IPS-20b (cell line): Measurements from ENCODE around the gene LIN28B.

Source experiments
- H3K27ac ChIP-seq: one replicate; pipeline ENCODE4 v1.5.1; 2013; ENCODE audit warnings: low read length
- H3K27me3 ChIP-seq: 2 replicates; pipeline ENCODE4 v1.6.1; 2013; ENCODE audit warnings: mild to moderate bottlenecking, low read length, inconsistent platforms; ENCODE audit not compliant: insufficient read depth
- H3K36me3 ChIP-seq: 2 replicates; pipeline ENCODE4 v1.6.1; 2013; ENCODE audit warnings: low read depth, mild to moderate bottlenecking, inconsistent platforms, low read length, moderate library complexity; ENCODE audit not compliant: insufficient read depth
- H3K4me1 ChIP-seq: 2 replicates; pipeline ENCODE4 v1.6.1; 2013; ENCODE audit warnings: mild to moderate bottlenecking, control low read depth, inconsistent platforms, low read length, moderate library complexity; ENCODE audit not compliant: insufficient read depth
- H3K4me3 ChIP-seq: 2 replicates; pipeline ENCODE4 v1.5.1; 2013; ENCODE audit warnings: mild to moderate bottlenecking, low read length, inconsistent platforms
- H3K9ac ChIP-seq: 2 replicates; pipeline ENCODE4 v1.6.1; 2013; ENCODE audit warnings: low read depth, mild to moderate bottlenecking, inconsistent platforms, low read length, moderate library complexity
- H3K9me3 ChIP-seq: 2 replicates; pipeline ENCODE4 v1.6.1; 2013; ENCODE audit warnings: mild to moderate bottlenecking, low read depth, low read length, inconsistent platforms; ENCODE audit not compliant: insufficient read depth

LIN28B gene

DNA sequence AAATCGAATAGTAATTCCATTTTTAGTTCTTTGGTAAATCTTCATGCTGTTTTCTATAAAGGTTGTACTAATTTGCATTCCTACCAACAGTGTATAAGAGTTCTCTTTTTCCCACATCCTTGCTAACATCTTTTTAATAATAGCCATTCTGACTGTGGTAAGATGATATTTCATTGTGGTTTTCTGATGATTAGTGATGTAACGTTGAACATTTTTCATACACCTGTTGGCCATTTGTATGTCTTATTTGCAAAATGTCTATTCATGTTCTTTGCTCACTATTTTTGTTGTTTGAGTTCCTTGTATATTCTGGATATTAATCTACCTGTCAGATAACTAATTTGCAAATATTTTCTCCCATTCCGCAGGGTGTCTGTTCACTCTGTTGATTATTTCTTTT, 64.5 kb downstream of the LIN28B start:
- Histone ChIP-seq H3K9me3 (no peaks in the 10 kb centered on the region), H3K4me3 (no peak overlapping the region), H3K4me1 (peaks cover 28% of the 10 kb centered on the region), H3K36me3 (peaks cover 2% of the 10 kb centered on the region; the same call in 1 of the 2 replicates), H3K27ac (no peak overlapping the region), H3K9ac (no peak overlapping the region), H3K27me3 (no peaks in the 10 kb centered on the region)

DNA sequence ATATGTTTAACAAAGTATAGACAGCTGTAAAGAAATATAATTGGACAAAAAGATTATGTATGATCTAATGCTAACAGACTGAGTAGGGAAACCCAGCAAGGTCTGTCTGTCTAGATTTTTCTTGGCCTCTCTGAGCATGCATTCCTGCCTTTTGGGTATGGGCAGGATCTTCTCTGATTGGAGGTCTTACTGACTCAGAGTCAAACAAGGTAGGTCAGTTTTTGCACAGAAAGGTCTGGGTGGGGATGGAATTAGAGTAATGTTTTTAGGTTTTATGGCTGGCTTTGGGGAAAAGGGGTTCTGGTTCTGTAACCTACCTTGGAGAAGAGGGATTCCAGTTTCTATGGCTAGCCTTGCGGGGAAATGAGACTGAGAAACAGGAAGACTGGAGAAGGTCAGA, 65.5 kb downstream of the LIN28B start:
- Histone ChIP-seq H3K9me3 (no peaks in the 10 kb centered on the region), H3K27ac (no peak overlapping the region), H3K9ac (peak overlapping the region; percentile 5; the same call in 1 of the 2 replicates), H3K27me3 (no peaks in the 10 kb centered on the region), H3K36me3 (peaks cover 5% of the 10 kb centered on the region; the same call in 1 of the 2 replicates), H3K4me3 (no peak overlapping the region), H3K4me1 (peaks cover 26% of the 10 kb centered on the region)

DNA sequence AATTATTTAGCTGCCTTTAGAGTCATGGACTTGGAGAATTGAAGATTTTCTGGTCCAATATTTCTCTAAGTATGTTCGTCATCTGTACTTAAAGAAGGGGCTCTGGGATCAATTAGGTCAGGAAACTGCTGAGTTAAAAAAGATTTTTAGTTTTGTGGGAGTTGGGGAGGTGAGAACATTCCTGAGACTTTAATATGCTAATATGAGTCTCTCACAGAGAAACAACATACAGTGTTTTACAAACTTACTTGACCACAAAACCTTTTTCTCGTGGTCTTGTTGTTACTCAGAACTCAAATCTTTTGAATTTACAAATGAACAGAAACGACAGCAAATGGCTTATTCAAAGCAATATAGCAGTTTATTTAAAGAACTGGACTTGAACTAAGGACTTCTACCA, 67.9 kb downstream of the LIN28B start:
- H3K9me3 ChIP-seq, result no peaks in the 10 kb centered on the region
- H3K4me3 ChIP-seq, result peak overlapping the region; percentile 57
- peaks cover 30% of the 10 kb centered on the region for H3K4me1 ChIP-seq
- peaks cover 18% of the 10 kb centered on the region; the same call in 1 of the 2 replicates for H3K36me3 ChIP-seq
- peak overlapping the region; percentile 57; the same call in 1 of the 2 replicates for H3K9ac ChIP-seq
- peak overlapping the region; percentile 40 for H3K27ac ChIP-seq
- no peaks in the 10 kb centered on the region for H3K27me3 ChIP-seq

DNA sequence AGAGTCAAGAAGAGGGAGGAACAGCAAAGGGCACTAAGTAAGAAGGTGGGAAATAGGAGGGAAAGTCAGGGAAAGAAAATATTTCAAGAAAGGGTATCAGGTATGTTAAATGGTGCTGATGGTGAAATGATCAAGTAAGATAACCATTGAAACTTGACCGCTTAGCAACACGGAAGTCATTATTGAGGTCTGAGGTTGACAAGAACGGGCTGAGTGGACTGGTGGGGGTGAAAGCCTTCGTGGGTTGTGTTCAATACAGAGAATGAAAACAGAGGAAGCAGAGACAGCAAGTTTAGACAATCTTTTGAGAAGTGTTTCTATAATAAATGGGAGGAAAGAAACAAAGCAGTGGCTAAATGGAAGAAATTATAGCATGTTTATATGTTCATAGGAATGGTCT, 72.0 kb downstream of the LIN28B start:
- Histone ChIP-seq H3K4me3 (no peak overlapping the region), H3K9me3 (no peaks in the 10 kb centered on the region), H3K9ac (no peak overlapping the region), H3K36me3 (peaks cover 29% of the 10 kb centered on the region; the same call in 1 of the 2 replicates), H3K27ac (no peak overlapping the region), H3K27me3 (no peaks in the 10 kb centered on the region), H3K4me1 (peaks cover 22% of the 10 kb centered on the region; the same call in 1 of the 2 replicates)

DNA sequence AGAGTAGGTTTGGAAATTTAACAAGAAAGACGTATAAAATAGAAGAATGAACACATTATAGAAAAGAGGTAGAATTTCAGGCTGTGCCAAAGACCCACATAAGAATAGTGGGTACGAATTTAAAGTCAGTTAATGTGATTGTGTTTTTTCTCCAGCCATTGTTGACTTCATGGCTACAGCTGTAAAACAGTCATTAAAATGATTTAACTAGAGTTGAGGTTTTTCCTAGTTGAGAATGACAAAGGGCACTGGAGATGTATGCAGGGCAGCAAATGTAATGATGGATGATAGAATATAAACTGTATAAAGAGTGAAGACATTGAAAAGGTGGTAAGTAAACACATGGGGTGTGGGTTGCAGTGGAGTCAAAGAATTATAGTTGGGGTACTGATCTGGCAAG, 72.7 kb downstream of the LIN28B start:
- Histone ChIP-seq H3K27me3 (no peaks in the 10 kb centered on the region), H3K4me3 (no peak overlapping the region), H3K9me3 (no peaks in the 10 kb centered on the region), H3K27ac (no peak overlapping the region), H3K4me1 (peaks cover 25% of the 10 kb centered on the region; the same call in 1 of the 2 replicates), H3K9ac (no peak overlapping the region), H3K36me3 (peaks cover 29% of the 10 kb centered on the region; the same call in 1 of the 2 replicates)

DNA sequence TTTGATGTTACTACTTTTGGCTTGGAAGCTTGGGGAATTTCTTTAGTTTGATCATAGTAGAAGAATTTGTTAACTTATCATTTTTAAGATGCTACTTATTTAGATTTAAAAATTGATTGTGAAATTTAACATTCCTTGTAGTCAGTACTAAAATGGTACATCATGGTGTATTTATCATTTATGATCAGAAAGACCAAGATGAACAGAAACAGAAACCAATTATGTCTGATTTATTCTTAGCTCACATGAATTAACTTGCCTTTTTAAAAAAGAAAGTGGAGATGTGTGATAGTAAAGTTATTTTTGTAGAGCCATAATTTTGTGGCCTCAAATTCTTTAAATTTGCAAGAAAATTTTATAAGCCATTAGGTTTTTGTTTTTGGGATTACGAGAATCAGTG, 77.6 kb downstream of the LIN28B start:
- no peaks in the 10 kb centered on the region for H3K27me3 ChIP-seq
- no peaks in the 10 kb centered on the region for H3K9me3 ChIP-seq
- H3K27ac ChIP-seq, result no peak overlapping the region
- peaks cover 28% of the 10 kb centered on the region; the same call in 1 of the 2 replicates for H3K4me1 ChIP-seq
- H3K9ac ChIP-seq, result no peak overlapping the region
- peaks cover 11% of the 10 kb centered on the region; the same call in 1 of the 2 replicates for H3K36me3 ChIP-seq
- H3K4me3 ChIP-seq, result no peak overlapping the region

DNA sequence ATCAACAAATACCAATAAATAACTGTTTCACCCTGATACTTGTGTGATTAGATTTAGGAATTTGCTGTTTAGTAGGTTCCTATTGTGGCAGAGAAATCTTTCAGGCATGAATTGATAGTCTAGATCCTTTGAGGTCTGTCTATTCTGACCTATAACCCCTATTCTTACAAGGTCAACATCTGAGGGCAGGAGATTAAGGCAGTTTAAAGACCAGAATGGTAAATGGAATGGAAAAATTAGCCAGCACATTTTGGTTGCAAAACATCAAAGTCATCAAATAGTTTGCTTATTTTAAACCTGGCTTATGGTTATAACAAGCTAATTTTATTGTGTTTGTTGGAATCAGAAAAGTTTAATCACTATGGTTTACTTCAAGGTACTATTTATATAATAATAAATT, 78.4 kb downstream of the LIN28B start:
- H3K9me3 ChIP-seq, result no peaks in the 10 kb centered on the region
- no peak overlapping the region for H3K27ac ChIP-seq
- no peaks in the 10 kb centered on the region for H3K27me3 ChIP-seq
- H3K4me3 ChIP-seq, result no peak overlapping the region
- peaks cover 28% of the 10 kb centered on the region; the same call in 1 of the 2 replicates for H3K4me1 ChIP-seq
- no peak overlapping the region for H3K9ac ChIP-seq
- H3K36me3 ChIP-seq, result peaks cover 11% of the 10 kb centered on the region; the same call in 1 of the 2 replicates

DNA sequence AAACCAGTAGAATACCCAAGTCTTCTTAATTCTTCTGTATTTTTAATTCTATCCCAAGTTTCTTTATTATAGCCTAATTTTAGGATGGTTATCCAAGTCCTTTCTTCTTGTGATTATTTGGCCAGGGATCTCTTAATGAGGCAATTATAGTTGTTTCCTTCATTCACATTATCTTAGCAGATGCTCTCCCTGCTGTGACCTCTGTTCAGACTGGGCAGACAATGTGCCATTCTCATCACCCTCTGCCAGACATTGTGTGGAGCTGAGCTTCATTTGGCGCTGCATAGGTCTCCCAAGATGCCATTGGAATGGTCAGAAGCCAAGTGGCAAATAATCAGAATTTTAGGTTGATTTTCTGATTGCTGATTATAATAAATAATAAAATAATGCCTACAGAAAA, 79.4 kb downstream of the LIN28B start:
- Histone ChIP-seq H3K27me3 (no peaks in the 10 kb centered on the region), H3K9ac (no peak overlapping the region), H3K27ac (no peak overlapping the region), H3K36me3 (peaks cover 11% of the 10 kb centered on the region; the same call in 1 of the 2 replicates), H3K4me1 (peaks cover 28% of the 10 kb centered on the region; the same call in 1 of the 2 replicates), H3K4me3 (no peak overlapping the region), H3K9me3 (no peaks in the 10 kb centered on the region)

DNA sequence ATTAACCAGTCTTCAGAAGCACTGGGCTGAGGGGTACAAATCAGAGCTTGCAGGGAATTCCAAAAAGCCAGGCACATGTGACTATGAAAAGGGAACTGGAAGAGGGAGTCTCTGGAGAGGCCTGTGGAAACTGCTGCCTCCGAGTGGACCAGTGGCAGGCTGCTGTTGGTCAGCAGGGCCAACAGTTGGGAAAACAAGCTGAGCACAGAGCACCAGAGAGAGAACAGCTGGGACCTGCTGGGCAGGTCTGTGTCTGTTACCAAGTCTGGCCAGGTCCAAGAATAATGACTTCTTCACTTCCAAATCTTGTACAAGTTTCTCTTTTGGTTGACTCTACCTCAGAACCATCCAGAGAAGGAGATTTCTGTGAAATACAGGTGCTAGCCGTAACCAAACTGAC, 81.4 kb downstream of the LIN28B start:
- Histone ChIP-seq H3K9me3 (no peaks in the 10 kb centered on the region), H3K4me1 (peaks cover 28% of the 10 kb centered on the region; the same call in 1 of the 2 replicates), H3K36me3 (no peaks in the 10 kb centered on the region), H3K27me3 (no peaks in the 10 kb centered on the region), H3K27ac (no peak overlapping the region), H3K4me3 (no peak overlapping the region), H3K9ac (no peak overlapping the region)

DNA sequence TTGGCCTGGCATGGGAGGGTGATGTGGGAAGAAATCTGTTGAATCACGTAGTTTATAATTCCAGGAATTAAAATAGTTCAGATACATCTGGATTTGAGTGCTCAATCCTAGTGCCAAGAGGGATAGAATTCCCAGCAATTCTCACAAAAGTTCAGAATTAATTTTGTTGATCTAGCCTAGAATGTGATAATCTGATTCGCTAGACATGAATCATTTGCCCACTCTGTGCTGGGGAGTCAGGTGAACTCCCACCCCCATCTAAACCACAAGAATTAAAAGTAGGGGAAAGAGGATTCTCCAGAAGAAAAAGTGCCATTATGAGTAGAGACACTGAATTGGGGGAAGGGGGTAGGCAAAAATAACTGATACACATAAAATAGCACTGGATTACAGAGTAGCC, 85.0 kb downstream of the LIN28B start:
- no peaks in the 10 kb centered on the region for H3K27me3 ChIP-seq
- H3K4me3 ChIP-seq, result no peak overlapping the region
- no peak overlapping the region for H3K9ac ChIP-seq
- peaks cover 6% of the 10 kb centered on the region; the same call in 1 of the 2 replicates for H3K4me1 ChIP-seq
- no peaks in the 10 kb centered on the region for H3K9me3 ChIP-seq
- H3K36me3 ChIP-seq, result peaks cover 4% of the 10 kb centered on the region; the same call in 1 of the 2 replicates
- no peak overlapping the region for H3K27ac ChIP-seq

DNA sequence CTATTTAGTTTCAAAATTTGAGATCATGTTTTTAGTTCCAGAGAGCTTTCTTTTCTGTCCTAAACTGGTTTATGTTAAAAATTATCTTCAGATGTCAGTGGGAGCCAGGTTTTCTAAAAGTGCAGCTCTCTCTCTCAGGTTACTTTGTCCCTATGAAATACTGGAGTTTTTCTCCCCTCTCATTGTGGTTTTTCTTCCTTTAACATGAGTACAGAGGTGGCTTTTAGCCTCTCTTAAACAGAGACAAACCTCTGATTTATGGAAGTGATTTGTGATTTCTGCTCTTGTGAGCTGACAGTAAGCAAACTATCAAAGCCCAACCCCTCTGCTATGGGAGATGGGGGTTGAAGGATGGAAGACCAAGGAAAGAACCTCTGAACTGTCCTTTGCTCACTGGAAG, 85.7 kb downstream of the LIN28B start:
- Histone ChIP-seq H3K27ac (no peak overlapping the region), H3K27me3 (no peaks in the 10 kb centered on the region), H3K36me3 (peaks cover 4% of the 10 kb centered on the region; the same call in 1 of the 2 replicates), H3K9ac (no peak overlapping the region), H3K4me1 (peaks cover 3% of the 10 kb centered on the region; the same call in 1 of the 2 replicates), H3K4me3 (no peak overlapping the region), H3K9me3 (no peaks in the 10 kb centered on the region)

DNA sequence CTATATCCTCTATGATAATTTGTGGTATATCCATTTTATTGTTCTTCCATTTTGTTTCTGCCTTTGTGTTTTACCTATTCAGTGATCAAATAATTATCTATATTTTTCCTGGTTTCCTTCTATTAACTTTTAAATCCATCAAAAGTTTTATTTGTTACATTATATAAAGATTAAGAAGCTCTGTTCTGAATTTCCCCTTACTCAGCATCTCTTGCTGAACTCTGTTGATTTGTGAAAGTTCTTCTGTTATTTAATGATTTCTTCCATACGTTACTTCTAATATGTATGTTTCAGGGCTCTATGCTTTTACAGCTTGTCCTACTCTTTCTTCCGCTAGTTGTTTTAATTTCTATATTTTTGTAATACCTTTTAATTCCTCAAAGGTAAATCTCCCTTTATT, 87.1 kb downstream of the LIN28B start:
- H3K9me3 ChIP-seq, result no peaks in the 10 kb centered on the region
- H3K4me1 ChIP-seq, result no peaks in the 10 kb centered on the region
- H3K27ac ChIP-seq, result no peak overlapping the region
- no peak overlapping the region for H3K9ac ChIP-seq
- no peaks in the 10 kb centered on the region for H3K27me3 ChIP-seq
- H3K4me3 ChIP-seq, result no peak overlapping the region
- H3K36me3 ChIP-seq, result peaks cover 4% of the 10 kb centered on the region; the same call in 1 of the 2 replicates
